ENCODE results near the gene DIS3L2. TPM values are rescaled to one million over a fixed set of nuclear protein-coding genes. Genes with fewer than 3 reads are reported as not detected.

The DIS3L2 gene
- total and polyA plus RNA-seq, 2 of the 4 experiments (the other 2 are of a cell fraction): 14.7 to 19.2 TPM

- TF ChIP-seq MAZ (IDR thresholded peaks at IDR 0.05; ENCODE audit: borderline replicate concordance, low read depth, low read length) (no peak), USF2 (IDR thresholded peaks at IDR 0.05; ENCODE audit: low read depth, low read length) (no peak), RFX5 (IDR thresholded peaks at IDR 0.05; ENCODE audit: low read depth, low read length) (no peak), MAFK (IDR thresholded peaks at IDR 0.05; ENCODE audit: low read depth, low read length) (no peak), BHLHE40 (IDR thresholded peaks at IDR 0.05; ENCODE audit: low read depth, low read length) (no peak), FOS (IDR thresholded peaks at IDR 0.05; ENCODE audit: low read depth, low read length) (no peak), CEBPB (IDR thresholded peaks at IDR 0.05; ENCODE audit: low read depth, low read length) (no peak), CTCF (conservative IDR thresholded peaks at IDR 0.05; ENCODE audit: low read depth, low read length) (no peak), CHD1 (IDR thresholded peaks at IDR 0.05; ENCODE audit: low read depth, low read length) (no peak), SMC3 (IDR thresholded peaks at IDR 0.05; ENCODE audit: low read depth, low read length) (no peak), ELK1 (IDR thresholded peaks at IDR 0.05; ENCODE audit: borderline replicate concordance, low read depth, low read length) (no peak), NFE2L2 (IDR thresholded peaks at IDR 0.05; ENCODE audit: low read depth, low read length) (no peak), MXI1 (IDR thresholded peaks at IDR 0.05; ENCODE audit: borderline replicate concordance, low read depth, low read length) (no peak), POLR2A (IDR thresholded peaks at IDR 0.05; ENCODE audit: low read depth, low read length) (no peak), RAD21 (IDR thresholded peaks at IDR 0.05; ENCODE audit: low read length) (no peak), RCOR1 (IDR thresholded peaks at IDR 0.05; ENCODE audit: insufficient replicate concordance, low read length) (no peak)
- Histone ChIP-seq H4K91ac (ENCODE audit: insufficient read depth, low read depth, low read length) (no peak overlapping the region), H3K4me3 (ENCODE audit: insufficient read depth, low read depth, low read length) (no peak overlapping the region), H3K27me3 (ENCODE audit: control insufficient read depth, insufficient read depth, low read length) (no peaks in the 10 kb centered on the region), H4K5ac (ENCODE audit: low read depth, low read length) (no peak overlapping the region), H3K4me1 (ENCODE audit: control insufficient read depth, insufficient read depth, low read length) (no peaks in the 10 kb centered on the region), H3K27ac (ENCODE audit: insufficient read depth, low read length) (no peak overlapping the region), H2BK20ac (ENCODE audit: low read depth, low read length) (no peak overlapping the region), H2AK9ac (replicated peaks; ENCODE audit: low read depth, low read length, poor library complexity) (no peak overlapping the region), H3K4me2 (ENCODE audit: low read depth, low read length) (no peak overlapping the region), H3K4ac (ENCODE audit: low read depth, low read length) (no peak overlapping the region), H2BK5ac (ENCODE audit: low read depth, low read length, poor library complexity, severe bottlenecking) (no peak overlapping the region), H3K23ac (ENCODE audit: low read depth, low read length) (no peak overlapping the region), H3K9me1 (ENCODE audit: insufficient read depth, low read length) (no peaks in the 10 kb centered on the region; the same call in 1 of the 2 replicates), H4K8ac (ENCODE audit: low read depth in 2 of 2, low read length in 2 of 2) (no peak overlapping the region), H2AFZ (replicated peaks; ENCODE audit: low read length, poor library complexity) (no peak overlapping the region), H2BK120ac (ENCODE audit: low read depth, low read length) (no peak overlapping the region), H2BK15ac (ENCODE audit: low read depth, low read length) (no peak overlapping the region), H3K56ac (ENCODE audit: extremely low read depth, insufficient read depth, low read length) (no peak overlapping the region), H2AK5ac (ENCODE audit: low read depth, low read length) (no peak overlapping the region), H3K9me3 (ENCODE audit: control insufficient read depth, insufficient read depth, low read length) (no peaks in the 10 kb centered on the region; the same call in 1 of the 2 replicates), H3K79me1 (ENCODE audit: low read depth in 1 of 2, low read length in 2 of 2) (peaks cover 3 to 5% of the 10 kb centered on the region in 2 experiments; a peak in 1 of 4 replicates), H3K14ac (replicated peaks; ENCODE audit: low read depth, low read length) (no peak overlapping the region), H4K20me1 (ENCODE audit: insufficient read depth, low read length) (no peaks in the 10 kb centered on the region), H3K18ac (ENCODE audit: low read depth, low read length) (no peak overlapping the region), H3K36me3 (ENCODE audit: control insufficient read depth, insufficient read depth, low read length) (no peaks in the 10 kb centered on the region), H3K9ac (ENCODE audit: low read depth, low read length) (no peak overlapping the region)
- DNase-seq (no peak), ATAC-seq (ENCODE audit: low read depth) (no peak)
- POLR2A ChIA-PET (ENCODE audit: unreplicated experiment): no interaction called here
- CTCF ChIA-PET: no interaction called here
- no TSS peak for BruUV-seq (replicated peaks)
- dilution Hi-C loops (cut with HindIII; ENCODE audit: low sequenced_read_pairs, unreplicated experiment): no loop called here
- in situ Hi-C loops (cut with MboI; ENCODE audit: low sequenced_read_pairs): no loop called here
- intact Hi-C loops (cut with micrococcal nuclease): no loop called here
These were observed 133.4 kb downstream of the DIS3L2 start for GRCh38 chr2:232094883-232095282.
